ENCODE measurements around the gene C1orf35. TPM values are rescaled to one million over a fixed set of nuclear protein-coding genes. Genes with fewer than 3 reads are reported as not detected.

Gene C1orf35
- polyA plus RNA-seq, 4 donors = 13.8 to 23.8 (median 14.7) TPM

DNA sequence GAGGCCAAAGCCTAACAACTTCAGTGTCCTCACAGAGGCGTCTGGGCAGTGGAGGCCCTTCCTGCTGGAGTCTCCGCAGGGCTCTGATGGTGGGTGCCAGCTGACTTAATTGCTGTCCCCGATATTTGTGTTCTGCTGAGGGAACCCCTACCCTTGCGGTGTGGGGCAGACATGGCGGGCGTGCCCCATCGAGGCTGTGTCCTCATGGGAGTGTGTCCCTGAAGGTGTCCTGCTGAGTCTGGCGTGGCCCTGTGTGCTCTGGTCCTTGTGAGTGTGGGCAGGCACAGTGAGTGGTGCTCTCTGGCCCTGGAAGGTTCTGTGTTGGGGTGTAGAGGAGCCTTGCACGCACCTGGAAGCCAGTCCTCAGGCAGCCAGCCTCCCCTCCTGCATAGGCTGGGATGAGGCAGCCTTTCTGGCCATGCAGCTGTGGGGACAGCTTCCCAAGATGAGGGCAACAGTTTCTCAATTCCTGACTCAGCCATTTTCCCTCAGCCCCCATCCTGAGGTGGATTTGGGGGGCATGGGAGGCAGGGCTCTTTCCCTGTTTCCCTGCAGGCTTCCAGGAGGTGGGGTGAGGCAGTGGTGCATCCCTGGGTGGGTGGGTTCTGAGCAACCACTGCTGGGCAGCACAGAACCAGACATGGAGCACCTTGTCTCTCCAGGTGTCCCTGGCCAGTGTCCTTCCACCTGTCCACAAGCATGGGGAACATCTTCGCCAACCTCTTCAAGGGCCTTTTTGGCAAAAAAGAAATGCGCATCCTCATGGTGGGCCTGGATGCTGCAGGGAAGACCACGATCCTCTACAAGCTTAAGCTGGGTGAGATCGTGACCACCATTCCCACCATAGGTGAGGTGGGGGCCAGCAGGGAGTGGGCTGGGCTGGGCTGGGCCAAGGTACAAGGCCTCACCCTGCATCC lies 6.5 kb downstream of the C1orf35 start:
- DNase-seq (ENCODE audit: low read depth in 4 of 4, low spot score in 3 of 4) = no peak

DNA sequence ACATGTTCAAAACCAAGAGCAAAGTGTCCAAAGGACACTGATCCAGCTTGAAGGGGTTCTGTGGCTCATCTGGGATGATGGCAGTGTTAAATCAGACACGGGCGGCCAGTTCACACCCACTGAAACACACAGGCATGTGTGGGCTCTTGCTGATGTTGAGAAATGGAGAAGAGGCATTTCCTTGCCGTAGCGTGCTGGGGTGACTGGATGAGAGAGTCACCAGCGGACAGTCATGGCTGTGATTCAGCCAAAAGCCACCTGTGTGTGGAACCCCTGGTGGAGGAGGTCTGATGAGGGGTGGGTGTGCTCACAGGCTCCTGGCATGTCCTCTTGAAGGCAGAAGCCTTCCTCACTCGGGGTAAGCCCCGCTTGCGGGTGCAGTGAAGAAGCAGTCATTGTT lies 7.2 kb downstream of the C1orf35 start:
- no peak for DNase-seq (ENCODE audit: low read depth in 4 of 4, low spot score in 3 of 4)

DNA sequence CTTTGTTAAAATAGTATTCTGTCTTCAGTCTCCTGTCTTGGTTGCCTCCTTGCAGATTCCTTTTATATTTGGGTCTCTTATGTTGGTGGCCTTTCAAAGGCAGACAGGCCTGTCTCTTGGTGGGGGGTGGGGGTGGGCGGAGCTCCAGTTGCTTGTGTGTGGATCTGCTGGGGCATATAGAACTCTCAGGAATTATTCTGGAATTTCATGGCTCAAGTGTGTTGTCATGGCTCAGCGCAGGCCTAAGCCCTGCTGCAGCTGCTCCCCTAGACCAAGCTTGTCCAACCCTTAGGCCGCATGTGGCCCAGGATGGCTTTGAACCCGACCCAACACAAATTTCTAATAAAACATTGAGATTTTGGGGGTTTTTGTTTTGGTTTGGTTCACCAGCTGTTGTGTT lies 8.0 kb downstream of the C1orf35 start:
- DNase-seq (ENCODE audit: low read depth in 4 of 4, low spot score in 3 of 4) = no peak

DNA sequence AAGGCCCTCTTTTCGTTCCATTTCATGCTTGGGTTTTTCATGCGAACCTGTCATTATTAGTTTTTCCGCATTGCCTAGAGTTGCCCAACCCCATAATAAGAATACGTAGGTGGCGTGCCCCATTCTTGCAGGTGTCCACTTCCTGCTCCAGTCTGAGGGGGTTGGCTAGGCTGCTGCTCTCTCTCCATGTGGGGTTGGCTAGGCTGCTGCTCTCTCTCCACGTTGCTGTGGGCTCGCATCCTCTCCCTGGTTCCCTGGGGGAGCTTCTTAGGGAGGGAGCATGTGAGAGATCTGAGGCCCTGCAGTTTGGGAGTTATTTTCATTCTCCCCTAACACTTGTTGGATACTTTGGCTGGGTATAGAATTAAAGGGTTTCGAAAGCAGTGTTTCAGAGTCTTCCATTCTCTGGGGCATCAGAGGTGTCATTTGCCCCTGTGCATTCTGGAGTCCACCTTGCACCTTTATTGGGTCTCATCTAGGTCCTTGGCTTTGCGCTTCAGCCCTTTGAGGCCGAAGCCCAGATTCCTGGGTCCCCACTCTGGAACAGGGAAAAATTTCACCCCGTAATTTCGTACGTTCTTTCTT lies 8.6 kb downstream of the C1orf35 start:
- DNase-seq (ENCODE audit: low read depth in 4 of 4, low spot score in 3 of 4) = no peak

DNA sequence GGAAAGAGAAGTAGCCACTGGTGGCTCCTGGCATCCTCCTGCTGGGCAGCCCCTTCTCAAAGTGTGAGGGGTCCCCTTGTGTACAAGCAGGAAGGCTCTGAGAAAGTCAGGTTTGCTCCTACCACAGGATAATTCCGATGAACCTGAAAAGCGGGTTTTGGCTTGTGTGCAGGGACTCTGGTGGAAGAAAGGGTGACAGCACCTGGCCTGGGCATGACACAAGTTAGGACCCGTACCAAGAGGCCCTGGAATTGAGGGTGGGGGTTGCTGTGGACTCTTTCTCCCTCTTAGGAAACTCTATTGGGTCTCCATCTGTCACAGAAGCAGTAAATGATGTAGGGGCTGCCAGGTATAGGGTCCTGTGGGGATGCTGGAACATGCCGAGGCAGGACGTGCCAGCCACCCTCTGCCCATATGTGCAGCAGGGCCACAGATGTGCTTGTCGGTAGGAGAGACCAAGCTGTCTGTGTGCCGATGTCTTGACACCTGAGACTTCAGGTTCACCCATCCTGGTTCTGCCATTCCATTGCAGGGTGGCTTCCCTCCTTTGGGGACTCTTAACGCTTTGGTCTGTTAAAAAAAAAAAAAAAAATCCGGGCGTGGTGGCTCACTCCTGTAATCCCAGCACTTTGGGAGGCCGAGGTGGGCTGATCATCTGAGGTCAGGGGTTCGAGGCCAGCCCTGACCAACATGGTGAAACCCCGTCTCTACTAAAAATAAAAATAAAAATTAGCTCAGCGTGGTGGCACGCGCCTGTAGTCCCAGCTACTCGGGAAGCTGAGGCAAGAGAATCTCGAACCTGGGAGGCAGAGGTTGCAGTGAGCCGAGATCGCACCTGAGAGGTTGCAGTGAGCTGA lies 9.8 kb downstream of the C1orf35 start:
- no peak for DNase-seq (ENCODE audit: low read depth in 4 of 4, low spot score in 3 of 4)

DNA sequence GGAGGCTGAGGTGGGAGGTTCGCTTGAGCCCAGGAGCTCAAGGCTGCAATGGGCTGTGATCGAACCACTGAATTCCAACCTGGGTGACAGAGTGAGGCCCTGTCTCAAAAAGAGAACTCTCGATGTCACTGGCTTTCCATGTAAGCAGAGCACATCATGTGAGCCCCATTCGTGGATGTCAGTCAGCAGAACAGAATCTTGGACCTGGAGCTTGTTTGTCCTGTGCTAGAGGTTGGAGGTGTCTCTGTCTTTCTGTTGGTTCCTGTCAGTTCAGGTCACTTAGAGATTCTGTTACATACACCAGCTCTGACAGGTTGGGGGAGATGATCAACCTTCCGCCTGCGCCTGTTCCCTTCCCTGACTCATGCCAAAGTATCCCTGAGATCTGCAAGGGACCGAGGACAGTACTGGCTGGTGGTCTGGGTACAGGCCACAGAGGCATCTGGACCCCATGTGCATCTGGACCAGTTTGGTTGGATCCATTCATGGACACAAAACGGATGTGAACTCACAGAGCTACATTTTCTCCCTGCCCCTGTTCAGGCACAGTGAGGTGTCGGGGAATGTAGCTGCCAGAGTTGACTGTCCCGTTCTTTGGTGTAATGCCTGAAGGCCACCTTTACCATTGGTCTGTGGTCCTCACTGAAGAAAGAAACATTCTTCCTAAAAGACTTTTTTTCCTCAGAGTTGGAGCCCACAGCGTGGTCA lies 10.6 kb downstream of the C1orf35 start:
- DNase-seq (ENCODE audit: low read depth in 4 of 4, low spot score in 3 of 4) = no peak

DNA sequence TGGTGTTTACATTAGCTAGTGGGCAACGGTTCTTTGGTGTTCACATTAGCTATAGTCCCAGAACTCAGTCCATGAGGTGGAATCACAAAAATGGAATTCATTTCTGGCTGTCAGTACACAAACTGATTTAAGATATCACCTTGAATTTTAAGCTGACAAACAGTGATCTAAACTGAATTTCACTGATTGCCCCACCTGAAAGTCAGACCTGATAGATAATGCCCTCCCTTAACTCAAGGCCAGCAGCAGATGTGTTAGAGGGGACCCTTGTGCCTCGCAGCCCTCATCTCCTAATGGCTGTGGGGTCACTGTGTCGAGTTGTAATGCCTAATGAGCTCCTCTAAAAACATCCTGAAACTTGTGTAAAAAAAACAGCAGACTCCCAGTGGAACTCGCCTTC lies 12.0 kb downstream of the C1orf35 start:
- DNase-seq (ENCODE audit: low read depth in 4 of 4, low spot score in 3 of 4) = no peak

DNA sequence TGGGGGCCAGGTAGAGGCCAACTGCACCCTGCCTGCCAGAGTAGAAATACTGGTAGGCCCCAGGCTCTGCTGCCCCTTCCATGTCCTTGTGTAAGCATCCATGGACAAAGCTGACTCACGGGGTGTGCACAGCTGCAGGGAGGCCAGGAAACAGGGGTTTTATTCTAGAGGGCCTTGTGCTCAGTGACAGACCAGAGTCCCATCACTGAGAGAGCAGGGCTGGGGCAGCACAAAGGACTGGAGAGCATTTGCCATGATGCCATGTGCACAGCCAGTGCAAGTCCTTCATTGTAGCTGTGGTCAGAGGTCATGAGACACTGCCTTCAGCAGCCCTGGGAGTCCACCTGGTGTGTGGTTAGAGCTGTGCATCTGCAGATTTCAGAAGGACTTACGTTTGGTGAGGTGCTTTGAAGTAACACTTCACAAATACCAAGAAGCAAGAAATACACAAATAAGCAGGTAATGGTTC lies 12.5 kb downstream of the C1orf35 start:
- no peak for DNase-seq (ENCODE audit: low read depth in 4 of 4, low spot score in 3 of 4)

DNA sequence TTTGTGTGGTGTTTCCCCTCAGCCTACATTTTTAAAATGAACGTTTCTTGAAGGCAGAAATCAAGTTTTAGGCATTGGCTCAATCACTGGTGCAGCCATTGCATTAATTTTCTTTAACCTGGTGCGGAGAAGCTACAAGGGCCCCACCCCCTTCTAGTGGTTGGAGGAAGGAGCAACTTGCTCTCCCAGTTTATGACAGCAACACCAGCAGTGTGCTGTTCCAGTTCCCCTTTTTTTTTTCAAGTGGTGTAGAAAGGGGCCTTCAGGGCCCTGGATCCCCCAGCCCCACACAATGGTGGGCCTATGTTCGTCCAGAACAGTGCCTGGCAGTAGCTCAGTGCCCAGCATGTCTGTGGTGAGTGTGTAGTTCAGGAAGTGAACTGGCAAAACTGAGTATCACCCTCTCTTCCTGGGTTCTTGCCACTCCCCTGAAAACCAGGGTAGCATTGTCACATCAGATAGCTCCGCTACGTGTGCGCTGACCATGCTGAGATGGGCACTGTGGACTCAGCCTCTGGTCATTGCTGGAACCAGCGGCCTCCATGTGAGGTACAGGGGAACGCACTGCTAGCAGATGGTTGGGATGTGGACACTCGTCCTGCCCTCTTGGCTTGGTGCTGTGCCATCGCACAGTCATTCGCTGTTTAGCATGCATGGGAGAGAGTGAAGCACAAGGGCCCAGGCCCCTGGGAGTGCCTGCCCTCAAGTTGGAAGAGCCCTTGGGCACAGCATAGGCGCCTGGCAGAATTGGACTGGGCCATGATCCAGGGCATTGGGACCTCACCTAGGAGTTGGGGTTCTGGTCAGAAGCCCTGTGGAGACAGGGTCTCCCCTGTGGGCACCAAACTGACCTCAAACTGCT lies 13.4 kb downstream of the C1orf35 start:
- DNase-seq (ENCODE audit: low read depth in 4 of 4, low spot score in 3 of 4) = no peak

DNA sequence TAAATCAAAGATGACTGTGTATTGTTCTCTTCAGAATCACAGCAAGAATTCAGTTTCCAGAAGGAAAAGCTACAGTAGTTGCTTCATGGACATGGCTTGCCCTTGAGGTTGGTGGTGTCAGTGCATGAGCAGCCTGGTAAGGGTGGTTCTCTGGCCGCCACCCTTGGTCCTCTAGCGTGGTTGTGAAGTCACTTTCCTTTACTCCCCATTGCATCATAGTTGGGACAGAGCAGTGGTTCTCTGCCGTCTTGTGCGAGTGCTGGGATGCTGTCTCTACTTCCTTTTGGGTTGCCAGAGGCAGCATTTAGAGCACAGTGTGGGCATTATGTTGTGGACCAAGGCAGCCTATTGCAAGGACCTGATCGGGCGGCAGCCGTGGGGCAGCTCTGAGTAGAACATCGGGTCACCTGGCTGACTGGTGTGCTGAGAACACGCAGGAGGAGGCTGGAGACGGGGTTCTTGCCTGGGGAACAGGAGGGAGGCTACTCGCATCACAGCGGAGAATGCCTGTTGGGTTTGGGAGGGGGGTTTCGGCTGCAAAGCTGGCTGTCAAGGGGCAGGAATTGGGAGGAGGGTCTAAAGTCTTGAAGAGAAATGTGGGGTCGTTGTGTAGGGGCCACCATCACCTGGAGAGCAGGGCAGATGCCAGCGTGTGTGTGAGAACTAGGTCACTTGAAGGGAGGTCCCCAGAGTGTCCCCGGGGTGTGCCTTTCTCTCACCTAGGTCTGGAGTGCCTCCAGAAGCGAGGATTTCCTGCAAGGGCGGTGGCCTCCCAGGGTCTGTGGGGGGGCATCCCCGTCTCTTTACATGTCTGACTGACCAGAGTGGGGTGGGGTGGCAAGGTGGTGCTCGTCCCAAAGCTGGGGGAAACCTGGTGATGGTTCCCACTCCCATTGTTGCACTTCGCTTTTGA lies 14.3 kb downstream of the C1orf35 start:
- no peak for DNase-seq (ENCODE audit: low read depth in 4 of 4, low spot score in 3 of 4)

DNA sequence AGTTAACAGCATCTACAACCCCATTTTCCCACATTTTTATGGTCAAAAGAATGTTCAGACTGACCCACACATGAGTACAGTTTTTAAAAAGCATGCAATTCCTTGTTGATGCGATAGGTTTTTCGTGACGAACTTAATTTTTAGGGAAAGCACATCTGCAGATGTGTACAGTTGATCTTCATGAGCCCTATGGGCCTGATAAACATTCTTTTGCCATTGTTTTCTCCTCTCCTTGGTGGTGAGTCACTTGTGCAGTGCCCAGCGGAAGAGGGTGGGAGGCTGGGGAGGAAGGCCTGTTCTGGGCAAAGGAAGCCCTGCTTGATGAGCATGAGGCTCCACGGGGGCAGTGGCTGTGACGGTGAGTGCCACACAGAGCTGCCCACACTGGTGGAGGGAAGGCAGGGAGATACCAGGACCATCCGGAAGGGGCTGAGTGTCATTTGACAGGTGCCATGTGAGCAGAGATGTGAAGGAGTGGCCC lies 15.3 kb downstream of the C1orf35 start:
- no peak for DNase-seq (ENCODE audit: low read depth in 4 of 4, low spot score in 3 of 4)

DNA sequence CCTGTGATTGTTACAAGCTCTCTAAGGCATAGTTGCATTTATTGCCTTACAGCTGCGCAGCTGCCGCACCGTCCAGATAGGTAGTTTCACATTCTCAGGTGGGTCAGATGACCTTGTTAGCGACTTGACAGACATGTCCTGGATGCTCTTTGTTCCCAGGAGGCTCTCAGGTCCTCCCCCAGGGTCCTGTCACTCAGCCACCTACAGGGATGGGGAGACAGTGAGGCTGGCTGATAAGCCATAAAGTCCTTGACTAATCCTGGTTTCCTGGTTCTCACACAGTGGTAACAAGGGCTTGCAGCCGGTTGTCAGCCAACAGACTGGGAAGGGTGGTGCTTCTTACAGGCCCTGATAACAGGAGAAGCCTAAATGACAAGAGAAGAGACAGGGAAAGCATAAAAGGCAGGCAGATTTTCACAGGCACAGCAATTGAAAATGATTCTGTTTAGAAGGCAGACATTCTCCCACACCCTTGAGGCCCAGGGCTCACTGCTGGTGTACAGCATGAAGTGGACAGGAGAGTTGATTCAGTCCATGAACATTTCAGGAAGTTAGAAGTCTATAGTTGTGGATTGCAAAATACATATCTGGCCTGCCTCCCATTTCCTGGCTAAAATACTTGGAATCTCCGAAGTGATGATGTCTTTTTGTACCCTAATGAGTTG lies 17.7 kb downstream of the C1orf35 start:
- no peak for DNase-seq (ENCODE audit: low read depth in 4 of 4, low spot score in 3 of 4)

DNA sequence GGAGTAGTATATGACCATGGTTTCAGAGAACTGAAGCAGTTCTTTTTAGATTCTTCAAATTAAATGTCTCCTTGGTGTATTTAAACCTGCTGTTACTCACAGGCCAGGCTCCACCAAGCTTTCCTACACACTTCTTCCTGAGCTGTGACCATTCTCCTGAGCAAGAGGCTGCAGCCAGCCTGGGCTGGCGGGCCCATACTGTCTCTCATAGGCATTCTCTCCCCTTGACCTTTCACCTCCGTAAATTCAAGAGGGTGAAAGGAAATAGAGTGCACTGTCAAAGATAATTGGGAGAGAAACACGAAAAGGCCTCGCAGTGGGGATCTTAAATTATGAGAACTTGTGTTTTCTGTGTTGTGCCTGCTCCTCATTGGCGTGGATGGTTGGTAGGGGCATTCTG lies 18.3 kb downstream of the C1orf35 start:
- DNase-seq (ENCODE audit: low read depth in 4 of 4, low spot score in 3 of 4) = no peak

DNA sequence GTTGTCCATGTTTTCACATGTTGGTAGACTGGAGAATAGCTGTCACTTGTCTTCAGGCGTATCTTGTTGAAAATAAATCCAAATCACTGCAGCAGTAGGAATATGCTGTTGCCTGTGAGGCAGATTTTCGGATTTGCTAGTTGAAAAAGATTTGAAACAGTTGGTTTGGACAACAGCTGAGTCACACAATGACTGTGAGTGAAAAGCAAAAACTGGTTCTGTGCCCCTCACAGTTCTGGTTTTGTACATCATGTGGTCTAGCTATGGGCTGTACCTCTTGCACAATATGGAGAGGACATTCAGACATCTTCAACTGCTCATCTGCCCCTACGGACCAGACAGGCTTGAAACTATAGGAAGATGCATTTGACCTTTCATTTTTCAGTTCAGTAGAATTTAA lies 18.8 kb downstream of the C1orf35 start:
- no peak for DNase-seq (ENCODE audit: low read depth in 4 of 4, low spot score in 3 of 4)

DNA sequence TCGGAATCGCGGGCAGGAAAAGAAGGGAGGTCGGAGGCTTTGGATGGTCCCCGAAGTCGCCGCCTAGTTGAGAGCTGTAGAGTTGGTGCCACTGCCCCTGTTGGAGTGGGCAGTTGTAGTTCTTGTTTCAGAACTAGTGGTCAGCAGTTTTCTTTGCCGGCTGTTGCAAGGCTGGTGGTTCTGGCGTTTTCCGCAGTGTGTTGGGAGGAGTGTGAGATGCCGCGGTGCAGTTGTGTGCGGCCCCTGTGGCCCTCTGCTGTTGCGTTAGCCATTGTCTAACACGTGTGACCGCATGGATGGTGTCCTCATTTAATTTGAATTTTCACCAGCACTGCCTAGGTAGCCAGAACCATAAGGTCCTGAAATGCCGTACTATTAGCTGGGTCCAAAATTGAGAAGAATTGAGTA lies 19.2 kb downstream of the C1orf35 start:
- no peak for DNase-seq (ENCODE audit: low read depth in 4 of 4, low spot score in 3 of 4)

DNA sequence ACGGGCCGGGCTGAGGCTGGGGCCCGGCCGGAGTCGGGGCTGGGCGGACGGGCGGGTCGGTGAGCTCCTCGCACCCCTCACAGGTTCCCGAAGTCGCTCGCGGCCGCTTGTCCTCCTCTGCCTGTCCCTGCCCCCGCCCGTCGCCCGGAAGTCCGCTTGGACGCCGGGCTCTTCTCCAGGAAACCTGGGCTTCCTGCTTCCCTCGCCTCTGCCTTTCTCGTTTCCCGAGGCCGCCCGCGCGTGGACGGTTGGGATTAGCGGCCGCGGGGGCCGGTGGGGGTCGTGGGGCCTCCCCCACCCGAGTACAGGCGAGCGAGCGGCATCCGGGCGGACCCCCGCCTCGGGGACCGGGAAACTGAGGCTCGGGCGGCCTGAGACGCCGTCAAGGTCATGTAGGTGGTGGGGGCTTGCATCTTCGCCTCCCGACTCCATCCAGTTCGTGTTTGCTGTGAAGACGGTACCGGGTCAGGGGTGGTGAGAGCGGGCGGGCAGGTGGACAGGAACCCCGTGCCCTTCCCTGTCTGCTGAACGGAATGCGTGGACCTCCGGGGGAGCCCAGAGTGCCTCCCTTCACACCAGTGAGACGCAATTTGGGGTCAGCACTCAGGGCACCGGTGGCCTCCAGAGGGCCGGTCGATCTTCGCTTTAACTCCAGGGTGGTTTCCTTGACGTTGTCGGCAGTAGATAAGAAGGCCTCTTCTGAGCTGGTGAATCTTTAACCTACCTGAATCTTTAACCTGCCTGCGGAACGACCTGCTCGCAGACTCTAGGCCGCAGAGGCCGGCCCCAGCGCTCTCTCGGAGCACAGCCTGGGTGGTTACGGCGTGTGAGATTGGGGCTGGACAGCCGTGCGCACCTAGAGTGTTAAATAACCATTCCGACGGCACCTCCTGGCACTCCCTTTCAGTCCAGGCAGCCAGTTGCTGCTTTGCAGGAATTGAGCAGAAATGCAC lies 19.9 kb downstream of the C1orf35 start:
- DNase-seq (ENCODE audit: low read depth in 4 of 4, low spot score in 3 of 4) = no peak
